PFSK-1 (cell line): ENCODE results near the gene ANO3.

Experiments used
- FOXP2 ChIP-seq: optimal IDR thresholded peaks from 2 replicates; pipeline ENCODE3; 2011; ENCODE audit warnings: borderline replicate concordance, control low read depth, inconsistent platforms; ENCODE audit not compliant: insufficient read depth; ENCODE audit errors: extremely low read length, extremely low read depth
- POLR2AphosphoS5 ChIP-seq: IDR thresholded peaks from 2 replicates; pipeline ENCODE4 v1.6.1; 2012; ENCODE audit warnings: low read depth, mild to moderate bottlenecking, control low read depth, low read length, moderate library complexity
- REST ChIP-seq, 2 experiments: IDR thresholded peaks; 2 replicates each; pipeline versions ENCODE4 v1.6.1 to v1.8.0; 2011 to 2012; ENCODE audit warnings: low read depth in 2 of 2, low read length in 2 of 2, control low read depth in 1 of 2, inconsistent platforms in 1 of 2, mild to moderate bottlenecking in 1 of 2, moderate library complexity in 1 of 2; ENCODE audit not compliant: insufficient read depth in 1 of 2
- SIN3A ChIP-seq: IDR thresholded peaks from 2 replicates; pipeline ENCODE4 v1.6.1; 2012; ENCODE audit warnings: mild to moderate bottlenecking, low read length, moderate library complexity, borderline replicate concordance; ENCODE audit not compliant: insufficient read depth
- TAF1 ChIP-seq: IDR thresholded peaks from 2 replicates; pipeline ENCODE4 v1.6.1; 2012; ENCODE audit warnings: low read length, control low read depth, borderline replicate concordance; ENCODE audit not compliant: insufficient read depth

ANO3 gene

GRCh38 chr11:26410706-26411366 is 78.9 kb downstream of the ANO3 start:
- TF ChIP-seq TAF1 (no peak), POLR2AphosphoS5 (no peak), FOXP2 (no peak), SIN3A (no peak), REST (IDR thresholded peaks at IDR 0.05; ENCODE audit: insufficient read depth in 1 of 2, low read depth in 2 of 2, low read length in 2 of 2) (no peak)

- TF ChIP-seq TAF1, result no peak
- no peak for TF ChIP-seq FOXP2
- TF ChIP-seq POLR2AphosphoS5, result no peak
- TF ChIP-seq SIN3A, result no peak
- TF ChIP-seq REST (IDR thresholded peaks at IDR 0.05; ENCODE audit: insufficient read depth in 1 of 2, low read depth in 2 of 2, low read length in 2 of 2), result no peak
Observed at GRCh38 chr11:26412955-26413354, 81.0 kb downstream of the ANO3 start.

- TF ChIP-seq FOXP2 (no peak), TAF1 (no peak), SIN3A (no peak), POLR2AphosphoS5 (no peak), REST (IDR thresholded peaks at IDR 0.05; ENCODE audit: insufficient read depth in 1 of 2, low read depth in 2 of 2, low read length in 2 of 2) (no peak)
Observed at GRCh38 chr11:26418386-26418912, 86.5 kb downstream of the ANO3 start.

GRCh38 chr11:26420331-26420730 is 88.4 kb downstream of the ANO3 start:
- TF ChIP-seq SIN3A (no peak), TAF1 (no peak), REST (IDR thresholded peaks at IDR 0.05; ENCODE audit: insufficient read depth in 1 of 2, low read depth in 2 of 2, low read length in 2 of 2) (0 out of 4 replicates have a peak, but pooled peaks of 1 of the 2 experiments have one; percentile 16)

GRCh38 chr11:26424255-26424654 is 92.3 kb downstream of the ANO3 start:
- TF ChIP-seq REST (IDR thresholded peaks at IDR 0.05; ENCODE audit: insufficient read depth in 1 of 2, low read depth in 2 of 2, low read length in 2 of 2), result no peak
- TF ChIP-seq FOXP2, result no peak
